GM19467 (cell line): ENCODE data around the gene BIN2.
A peak's percentile ranks its signal among the peaks of the same experiment; 100 is the strongest.
"Not testable (repeated sequence)": the region's sequence is repeated elsewhere in the genome, so short reads cannot be mapped to it uniquely, and the experiment has no call there.

Experiments used
- ATAC-seq: cut with Tn5 transposase; IDR thresholded peaks from one replicate; pipeline ENCODE4 v1.9.1; 2021; ENCODE audit warnings: mild to moderate bottlenecking, moderate library complexity; ENCODE audit not compliant: unreplicated experiment

BIN2 gene

GRCh38 chr12:51346581-51346980 is 22.6 kb upstream of the BIN2 start, which contains the start of gene CELA1:
Gene CELA1 (minus strand): TSS chr12:51346679. CDS start chr12:51346638, 41 bp downstream.
- no peak for ATAC-seq

GRCh38 chr12:51345681-51346080 is 21.7 kb upstream of the BIN2 start:
- no peak for ATAC-seq

GRCh38 chr12:51343201-51343600 is 19.2 kb upstream of the BIN2 start:
- no peak for ATAC-seq

GRCh38 chr12:51342416-51342815 is 18.4 kb upstream of the BIN2 start:
- no peak for ATAC-seq

- no peak for ATAC-seq
Observed at GRCh38 chr12:51341251-51342007, 17.5 kb upstream of the BIN2 start.

- ATAC-seq, result no peak
Observed at GRCh38 chr12:51339750-51340149, 15.8 kb upstream of the BIN2 start.

- ATAC-seq, result not testable (repeated sequence)
Observed at GRCh38 chr12:51337336-51337735, 13.4 kb upstream of the BIN2 start.

- no peak for ATAC-seq
Observed at GRCh38 chr12:51335931-51336330, 12.0 kb upstream of the BIN2 start.

- ATAC-seq, result no peak
Observed at GRCh38 chr12:51334764-51335163, 10.8 kb upstream of the BIN2 start.

GRCh38 chr12:51333536-51333935 is 9.6 kb upstream of the BIN2 start:
- ATAC-seq, result no peak

GRCh38 chr12:51330186-51330585 is 6.2 kb upstream of the BIN2 start:
- no peak for ATAC-seq

GRCh38 chr12:51329742-51330141 is 5.8 kb upstream of the BIN2 start:
- no peak for ATAC-seq

GRCh38 chr12:51328587-51328986 is 4.6 kb upstream of the BIN2 start:
- ATAC-seq, result no peak

GRCh38 chr12:51326698-51327439 is 2.9 kb upstream of the BIN2 start:
- peak; percentile 39 for ATAC-seq

- ATAC-seq, result no peak
Observed at GRCh38 chr12:51324953-51325352, 979 bp upstream of the BIN2 start.

- ATAC-seq, result no peak
Observed at GRCh38 chr12:51323317-51323960, 535 bp downstream of the BIN2 start.

- ATAC-seq, result no peak
Observed at GRCh38 chr12:51322452-51322851, 1.5 kb downstream of the BIN2 start.

- no peak for ATAC-seq
Observed at GRCh38 chr12:51321882-51322281, 2.1 kb downstream of the BIN2 start.

- no peak for ATAC-seq
Observed at GRCh38 chr12:51320695-51321320, 3.2 kb downstream of the BIN2 start.

- ATAC-seq, result no peak
Observed at GRCh38 chr12:51320311-51320694, 3.7 kb downstream of the BIN2 start.

- ATAC-seq, result no peak
Observed at GRCh38 chr12:51318846-51319599, 5.0 kb downstream of the BIN2 start.
